Vagina (tissue), 2 donors: ENCODE measurements around the gene GIGYF2. TPM values are rescaled to one million over a fixed set of nuclear protein-coding genes. Genes with fewer than 3 reads are reported as not detected.

ENCODE experiments used
- DNase-seq, 2 donors: peaks; one replicate each; pipeline ENCODE4 v3.0.0-alpha.2; 2017; ENCODE audit errors: extremely low spot score in 2 of 2
- H3K27ac ChIP-seq: fragments of 200-600 bp; sonication (generic); one replicate; pipeline ENCODE4 v1.5.1; 2019
- H3K27me3 ChIP-seq: fragments of 200-600 bp; sonication (generic); one replicate; pipeline ENCODE4 v1.5.1; 2019
- H3K36me3 ChIP-seq, 2 donors: fragments of 200-600 bp; sonication (generic); one replicate each; pipeline ENCODE4 v1.5.1; 2017 to 2019
- H3K4me1 ChIP-seq: fragments of 200-600 bp; sonication (generic); one replicate; pipeline ENCODE4 v1.5.1; 2019
- H3K4me3 ChIP-seq, 2 donors: fragments of 200-600 bp; sonication (generic); 1 replicate in 1 of 2; 2 replicates in 1 of 2; pipeline ENCODE4 v1.5.1; 2016 to 2019
- H3K9me3 ChIP-seq: fragments of 200-600 bp; sonication (generic); one replicate; pipeline ENCODE4 v1.5.1; 2019
- CTCF ChIP-seq, 3 experiments: fragments of 450-650 bp in 2 of 3; fragments of 200-600 bp in 1 of 3; sonication (generic) in 1 of 3; IDR thresholded peaks; one replicate each; pipeline ENCODE4 v1.5.1; 2017 to 2019; ENCODE audit warnings: antibody characterized with exemption in 3 of 3, mild to moderate bottlenecking in 2 of 3, moderate library complexity in 2 of 3
- POLR2A ChIP-seq, 2 donors: fragments of 450-650 bp; IDR thresholded peaks; one replicate each; pipeline ENCODE4 v1.6.1; 2017; ENCODE audit warnings: antibody characterized with exemption in 2 of 2, mild to moderate bottlenecking in 2 of 2, moderate library complexity in 2 of 2
- POLR2AphosphoS5 ChIP-seq, 2 donors: sonication (generic); formaldehyde crosslinking; IDR thresholded peaks; one replicate each; pipeline ENCODE4 v1.9.0; 2017; ENCODE audit warnings: antibody characterized with exemption in 2 of 2, mild to moderate bottlenecking in 2 of 2, low read depth in 1 of 2; ENCODE audit not compliant: insufficient read depth in 1 of 2
- intact Hi-C: fragments of 100-400 bp; cut with DNase I; formaldehyde crosslinking; loops from one replicate; pipeline ENCODE4 v1.15.1; 2023
- total RNA-seq: library from RNA; depleted of rRNA; stranded (reverse); fragments of >200 nt; gene quantifications from one replicate; pipeline ENCODE4 v1.2.3, GENCODE V29; 2016

Gene GIGYF2
- total RNA-seq, 1 donor from 2014 or later, result 69.0 TPM

- no peak overlapping the region for H3K27ac ChIP-seq
- DNase-seq, result no peak
- no peaks in the 10 kb centered on the region for H3K9me3 ChIP-seq
- no peaks in the 10 kb centered on the region for H3K27me3 ChIP-seq
- no peak for TF ChIP-seq POLR2A (IDR thresholded peaks at IDR 0.05)
- no peak for TF ChIP-seq POLR2AphosphoS5 (IDR thresholded peaks at IDR 0.05; ENCODE audit: insufficient read depth in 1 of 2, low read depth in 1 of 2)
- TF ChIP-seq CTCF (IDR thresholded peaks at IDR 0.05), result no peak
- H3K4me1 ChIP-seq, result peaks cover 9% of the 10 kb centered on the region
- peaks cover 0 to 66% of the 10 kb centered on the region in 2 donors for H3K36me3 ChIP-seq
- intact Hi-C loops, result no loop called here
- no peak overlapping the region for H3K4me3 ChIP-seq
Observed at GRCh38 chr2:232852676-232853075, 155.5 kb downstream of the GIGYF2 start.

GRCh38 chr2:232854082-232854481 lies 157.0 kb downstream of the GIGYF2 start:
- no peak overlapping the region for H3K4me3 ChIP-seq
- H3K9me3 ChIP-seq, result no peaks in the 10 kb centered on the region
- H3K27ac ChIP-seq, result no peak overlapping the region
- intact Hi-C loops, result no loop called here
- H3K4me1 ChIP-seq, result peaks cover 9% of the 10 kb centered on the region
- H3K27me3 ChIP-seq, result no peaks in the 10 kb centered on the region
- peaks cover 4 to 64% of the 10 kb centered on the region in 2 donors for H3K36me3 ChIP-seq
- DNase-seq, result no peak
- no peak for TF ChIP-seq POLR2A (IDR thresholded peaks at IDR 0.05)
- TF ChIP-seq POLR2AphosphoS5 (IDR thresholded peaks at IDR 0.05; ENCODE audit: insufficient read depth in 1 of 2, low read depth in 1 of 2), result no peak
- TF ChIP-seq CTCF (IDR thresholded peaks at IDR 0.05), result no peak

GRCh38 chr2:232857158-232857563 lies 160.0 kb downstream of the GIGYF2 start:
- intact Hi-C loops, result no loop called here
- TF ChIP-seq POLR2A (IDR thresholded peaks at IDR 0.05), result no peak
- TF ChIP-seq POLR2AphosphoS5 (IDR thresholded peaks at IDR 0.05; ENCODE audit: insufficient read depth in 1 of 2, low read depth in 1 of 2), result no peak
- no peak for TF ChIP-seq CTCF (IDR thresholded peaks at IDR 0.05)
- no peak overlapping the region for H3K27ac ChIP-seq
- no peak for DNase-seq
- no peak overlapping the region for H3K4me3 ChIP-seq
- H3K36me3 ChIP-seq, result peaks cover 4 to 38% of the 10 kb centered on the region in 2 donors
- peaks cover 9% of the 10 kb centered on the region for H3K4me1 ChIP-seq
- no peaks in the 10 kb centered on the region for H3K9me3 ChIP-seq
- H3K27me3 ChIP-seq, result no peaks in the 10 kb centered on the region

- no peak for TF ChIP-seq POLR2A (IDR thresholded peaks at IDR 0.05)
- TF ChIP-seq POLR2AphosphoS5 (IDR thresholded peaks at IDR 0.05; ENCODE audit: insufficient read depth in 1 of 2, low read depth in 1 of 2), result no peak
- no peak for TF ChIP-seq CTCF (IDR thresholded peaks at IDR 0.05)
- H3K36me3 ChIP-seq, result peaks cover 4 to 33% of the 10 kb centered on the region in 2 donors
- no peak for DNase-seq
- intact Hi-C loops, result no loop called here
- H3K4me1 ChIP-seq, result no peaks in the 10 kb centered on the region
- no peaks in the 10 kb centered on the region for H3K9me3 ChIP-seq
- no peaks in the 10 kb centered on the region for H3K27me3 ChIP-seq
- no peak overlapping the region for H3K27ac ChIP-seq
- no peak overlapping the region for H3K4me3 ChIP-seq
Observed at GRCh38 chr2:232859385-232859916, 162.3 kb downstream of the GIGYF2 start.

- H3K36me3 ChIP-seq, result peaks cover 4 to 33% of the 10 kb centered on the region in 2 donors
- no peak for DNase-seq
- H3K27me3 ChIP-seq, result no peaks in the 10 kb centered on the region
- H3K4me3 ChIP-seq, result no peak overlapping the region
- intact Hi-C loops, result no loop called here
- TF ChIP-seq POLR2AphosphoS5 (IDR thresholded peaks at IDR 0.05; ENCODE audit: insufficient read depth in 1 of 2, low read depth in 1 of 2) (no peak), POLR2A (IDR thresholded peaks at IDR 0.05) (no peak), CTCF (IDR thresholded peaks at IDR 0.05) (no peak)
- no peaks in the 10 kb centered on the region for H3K4me1 ChIP-seq
- no peaks in the 10 kb centered on the region for H3K9me3 ChIP-seq
- no peak overlapping the region for H3K27ac ChIP-seq
Observed at GRCh38 chr2:232860593-232861241, 163.6 kb downstream of the GIGYF2 start.
